Breast epithelium (tissue), 3 donors: ENCODE results near the gene DDX21.

Experiments
- CTCF ChIP-seq, 3 donors: fragments of 450-650 bp; IDR thresholded peaks; one replicate each; pipeline ENCODE4 v1.5.1; 2016 to 2017; ENCODE audit warnings: antibody characterized with exemption in 3 of 3, mild to moderate bottlenecking in 3 of 3, moderate library complexity in 3 of 3
- POLR2AphosphoS5 ChIP-seq, 3 donors: sonication (generic); formaldehyde crosslinking; IDR thresholded peaks; one replicate each; pipeline ENCODE4 v1.6.1; 2017; ENCODE audit warnings: antibody characterized with exemption in 3 of 3

DNA sequence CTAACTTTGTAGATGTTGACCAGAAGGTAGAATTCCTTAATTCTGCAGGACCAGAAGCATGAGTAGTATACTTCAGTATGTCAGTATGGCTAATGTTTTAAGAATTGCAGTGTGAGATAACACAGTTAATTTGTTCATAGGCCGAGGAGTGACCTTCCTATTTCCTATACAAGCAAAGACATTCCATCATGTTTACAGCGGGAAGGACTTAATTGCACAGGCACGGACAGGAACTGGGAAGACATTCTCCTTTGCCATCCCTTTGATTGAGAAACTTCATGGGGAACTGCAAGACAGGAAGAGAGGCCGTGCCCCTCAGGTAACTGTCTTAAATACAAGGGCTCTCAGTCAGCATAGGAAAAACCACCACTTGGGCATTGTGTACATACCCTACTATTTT is 7.2 kb downstream of the DDX21 start:
- TF ChIP-seq POLR2AphosphoS5 (IDR thresholded peaks at IDR 0.05): no peak
- TF ChIP-seq CTCF (IDR thresholded peaks at IDR 0.05): no peak
